HG02943 (cell line): Measurements from ENCODE around the gene CECR2.
"Not testable (repeated sequence)": the region's sequence is repeated elsewhere in the genome, so short reads cannot be mapped to it uniquely, and the experiment has no call there.

Experiments
- ATAC-seq: cut with Tn5 transposase; IDR thresholded peaks from one replicate; pipeline ENCODE4 v1.9.1; 2021; ENCODE audit warnings: mild to moderate bottlenecking, low read depth, moderate library complexity; ENCODE audit not compliant: unreplicated experiment

Gene CECR2

GRCh38 chr22:17400305-17400704 lies 31.0 kb downstream of the CECR2 start:
- no peak for ATAC-seq

GRCh38 chr22:17401728-17402127 lies 32.5 kb downstream of the CECR2 start:
- ATAC-seq = no peak

- ATAC-seq = no peak
Observed at GRCh38 chr22:17402293-17402692, 33.0 kb downstream of the CECR2 start.

GRCh38 chr22:17403906-17404305 lies 34.6 kb downstream of the CECR2 start:
- no peak for ATAC-seq

GRCh38 chr22:17407643-17408042 lies 38.4 kb downstream of the CECR2 start:
- no peak for ATAC-seq

GRCh38 chr22:17410576-17410975 lies 41.3 kb downstream of the CECR2 start:
- ATAC-seq = no peak

GRCh38 chr22:17411213-17411612 lies 42.0 kb downstream of the CECR2 start:
- ATAC-seq = no peak

GRCh38 chr22:17412232-17412631 lies 43.0 kb downstream of the CECR2 start:
- no peak for ATAC-seq

GRCh38 chr22:17418890-17419324 lies 49.6 kb downstream of the CECR2 start:
- ATAC-seq = no peak

- no peak for ATAC-seq
Observed at GRCh38 chr22:17419348-17419747, 50.1 kb downstream of the CECR2 start.

GRCh38 chr22:17422736-17423343 lies 53.6 kb downstream of the CECR2 start:
- ATAC-seq = no peak

- ATAC-seq = no peak
Observed at GRCh38 chr22:17423616-17424015, 54.4 kb downstream of the CECR2 start.

GRCh38 chr22:17427528-17427927 lies 58.3 kb downstream of the CECR2 start:
- ATAC-seq = not testable (repeated sequence)

- no peak for ATAC-seq
Observed at GRCh38 chr22:17429516-17429915, 60.3 kb downstream of the CECR2 start.

GRCh38 chr22:17430412-17430811 lies 61.2 kb downstream of the CECR2 start:
- ATAC-seq = no peak

- ATAC-seq = no peak
Observed at GRCh38 chr22:17431179-17431578, 61.9 kb downstream of the CECR2 start.

GRCh38 chr22:17434856-17435255 lies 65.6 kb downstream of the CECR2 start:
- no peak for ATAC-seq

- no peak for ATAC-seq
Observed at GRCh38 chr22:17435375-17435774, 66.1 kb downstream of the CECR2 start.

- no peak for ATAC-seq
Observed at GRCh38 chr22:17436382-17436980, 67.2 kb downstream of the CECR2 start.

- no peak for ATAC-seq
Observed at GRCh38 chr22:17436981-17437412, 67.7 kb downstream of the CECR2 start.

GRCh38 chr22:17438026-17438425 lies 68.8 kb downstream of the CECR2 start:
- no peak for ATAC-seq

GRCh38 chr22:17441326-17441725 lies 72.1 kb downstream of the CECR2 start:
- no peak for ATAC-seq
